Memory B cell (primary cell): ENCODE data around the gene OPCML.

Source experiments
- ATAC-seq: fragments of 150-1000 bp; cut with Tn5 transposase; 2 replicates; pipeline ENCODE4 v1.10.0; 2021; ENCODE audit warnings: low read depth, mild to moderate bottlenecking, moderate library complexity
- DNase-seq, 2 donors: peaks; one replicate each; pipeline ENCODE4 v3.0.0; 2022; ENCODE audit warnings: low spot score in 2 of 2
- H3K27ac Mint-ChIP-seq: one replicate; pipeline ENCODE4 v1.8.0; 2022; ENCODE audit warnings: mild to moderate bottlenecking, moderate library complexity, mixed read lengths
- H3K27me3 Mint-ChIP-seq: one replicate; pipeline ENCODE4 v1.8.0; 2022; ENCODE audit warnings: mixed read lengths
- H3K36me3 Mint-ChIP-seq: one replicate; pipeline ENCODE4 v1.8.0; 2022; ENCODE audit warnings: mild to moderate bottlenecking, mixed read lengths
- H3K4me1 Mint-ChIP-seq: one replicate; pipeline ENCODE4 v1.8.0; 2022; ENCODE audit warnings: mixed read lengths
- H3K4me3 Mint-ChIP-seq: one replicate; pipeline ENCODE4 v1.8.0; 2022; ENCODE audit warnings: mild to moderate bottlenecking, moderate library complexity, mixed read lengths
- H3K9me3 Mint-ChIP-seq: one replicate; pipeline ENCODE4 v1.8.0; 2022; ENCODE audit warnings: mixed read lengths

The OPCML gene

DNA sequence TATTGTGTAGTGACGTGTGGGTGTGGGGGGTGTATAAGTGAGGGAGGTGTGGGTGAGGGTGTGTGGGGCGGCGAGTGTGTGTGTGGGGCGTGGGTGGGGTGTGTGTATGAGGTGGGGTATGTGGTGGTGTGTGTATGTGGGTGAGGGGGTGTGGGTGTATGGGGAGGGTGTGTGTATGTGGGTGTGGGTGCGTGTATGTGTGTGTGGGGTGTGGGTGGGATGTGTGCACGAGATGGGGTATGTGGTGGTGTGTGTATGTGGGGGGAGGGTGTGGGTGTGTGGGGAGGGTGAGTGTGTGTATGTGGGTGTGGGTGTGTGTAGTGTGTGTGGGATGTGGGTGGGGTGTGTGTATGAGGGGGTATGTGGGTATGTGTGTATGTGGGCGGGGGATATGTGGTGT is 205.5 kb downstream of the OPCML start:
- no peak overlapping the region for H3K4me3 Mint-ChIP-seq
- DNase-seq, result no peak
- H3K27ac Mint-ChIP-seq, result no peak overlapping the region
- no peak for ATAC-seq
- peaks cover 1% of the 10 kb centered on the region for H3K9me3 Mint-ChIP-seq
- H3K36me3 Mint-ChIP-seq, result no peaks in the 10 kb centered on the region
- H3K27me3 Mint-ChIP-seq, result peaks cover 1% of the 10 kb centered on the region
- H3K4me1 Mint-ChIP-seq, result no peaks in the 10 kb centered on the region

DNA sequence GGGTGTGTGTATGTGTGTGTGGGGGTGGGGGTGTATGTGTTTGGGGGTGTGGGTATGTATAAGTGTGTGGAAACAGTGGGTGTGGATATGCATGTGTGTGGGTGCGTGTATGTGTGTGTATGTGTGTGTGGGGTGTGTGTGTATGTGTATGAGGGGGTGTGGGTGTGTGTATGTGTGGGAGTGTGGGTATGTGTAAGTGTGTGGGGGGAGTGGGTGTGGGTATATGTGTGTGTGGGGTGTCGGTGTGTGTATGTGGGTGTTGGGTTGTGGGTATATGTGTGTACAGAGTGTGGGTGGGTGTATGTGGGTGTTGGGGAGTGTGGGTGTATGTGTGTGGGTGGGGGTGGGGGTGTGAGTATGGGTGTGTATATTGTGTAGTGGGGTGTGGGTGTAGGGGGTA is 206.0 kb downstream of the OPCML start:
- peaks cover 1% of the 10 kb centered on the region for H3K9me3 Mint-ChIP-seq
- ATAC-seq, result no peak
- H3K27me3 Mint-ChIP-seq, result peaks cover 1% of the 10 kb centered on the region
- DNase-seq, result no peak
- H3K36me3 Mint-ChIP-seq, result no peaks in the 10 kb centered on the region
- no peak overlapping the region for H3K27ac Mint-ChIP-seq
- H3K4me1 Mint-ChIP-seq, result no peaks in the 10 kb centered on the region
- H3K4me3 Mint-ChIP-seq, result no peak overlapping the region

GRCh38 chr11:133325711-133326110 is 206.6 kb downstream of the OPCML start:
- H3K36me3 Mint-ChIP-seq, result no peaks in the 10 kb centered on the region
- no peak overlapping the region for H3K4me3 Mint-ChIP-seq
- H3K27ac Mint-ChIP-seq, result no peak overlapping the region
- H3K9me3 Mint-ChIP-seq, result peaks cover 1% of the 10 kb centered on the region
- no peak for ATAC-seq
- no peaks in the 10 kb centered on the region for H3K4me1 Mint-ChIP-seq
- peaks cover 1% of the 10 kb centered on the region for H3K27me3 Mint-ChIP-seq
- no peak for DNase-seq

DNA sequence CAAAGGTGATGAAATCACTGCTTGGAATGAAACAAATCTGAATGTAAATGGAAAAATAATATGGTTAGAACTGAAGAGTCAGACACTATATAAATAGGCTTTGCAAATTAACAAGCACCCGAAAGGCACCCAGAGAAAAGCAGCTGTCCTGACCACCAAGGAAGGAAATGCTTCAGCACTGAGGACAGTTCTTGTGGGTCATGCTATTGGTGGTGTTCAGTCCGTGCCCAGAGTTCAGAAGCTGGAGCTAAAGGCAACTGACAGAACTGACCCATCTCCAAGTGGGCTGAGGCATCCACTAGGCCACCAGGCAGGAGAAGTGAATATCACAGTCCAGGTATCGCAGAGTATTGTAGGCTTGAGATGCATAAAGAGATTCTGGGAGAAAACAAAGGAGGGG is 208.9 kb downstream of the OPCML start:
- H3K4me3 Mint-ChIP-seq, result no peak overlapping the region
- H3K4me1 Mint-ChIP-seq, result no peaks in the 10 kb centered on the region
- no peaks in the 10 kb centered on the region for H3K36me3 Mint-ChIP-seq
- H3K27me3 Mint-ChIP-seq, result peaks cover 1% of the 10 kb centered on the region
- H3K9me3 Mint-ChIP-seq, result peaks cover 1% of the 10 kb centered on the region
- H3K27ac Mint-ChIP-seq, result no peak overlapping the region
- ATAC-seq, result no peak
- no peak for DNase-seq

- H3K9me3 Mint-ChIP-seq, result no peaks in the 10 kb centered on the region
- ATAC-seq, result no peak
Measured at GRCh38 chr11:133318221-133318620, 214.1 kb downstream of the OPCML start.

DNA sequence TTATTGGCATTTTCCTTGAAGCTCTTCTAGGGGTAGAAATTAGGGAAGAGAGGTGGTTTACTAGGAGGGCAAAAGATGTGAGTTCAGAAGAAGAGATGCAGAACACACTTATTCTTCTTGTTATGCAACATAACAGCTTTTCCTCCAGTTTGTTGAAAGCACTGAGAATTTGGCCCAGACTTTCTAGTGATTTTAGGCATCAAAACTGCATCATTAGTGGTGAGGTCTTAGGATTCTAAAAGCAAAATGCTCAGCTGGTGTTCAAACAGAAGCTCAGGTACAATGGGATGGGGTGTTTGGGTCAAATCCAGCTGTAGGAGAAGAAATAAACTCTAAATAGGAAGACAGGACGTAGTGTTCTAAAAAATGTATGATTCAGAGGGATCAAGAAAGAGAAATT is 221.1 kb downstream of the OPCML start:
- Mint-ChIP-seq H3K4me3 (no peak overlapping the region), H3K27me3 (no peaks in the 10 kb centered on the region), H3K4me1 (no peaks in the 10 kb centered on the region), H3K27ac (no peak overlapping the region), H3K9me3 (peaks cover 13% of the 10 kb centered on the region), H3K36me3 (no peaks in the 10 kb centered on the region)
- DNase-seq, result no peak
- ATAC-seq, result no peak

More at GRCh38 chr11:133318221-133318620, 214.1 kb downstream of the OPCML start:
- Mint-ChIP-seq H3K27ac (no peak overlapping the region), H3K27me3 (no peaks in the 10 kb centered on the region), H3K4me3 (no peak overlapping the region), H3K4me1 (no peaks in the 10 kb centered on the region), H3K36me3 (no peaks in the 10 kb centered on the region)
- no peak for DNase-seq

- DNase-seq (no peak), ATAC-seq (no peak)
- no peak overlapping the region for H3K27ac Mint-ChIP-seq
- H3K4me3 Mint-ChIP-seq, result no peak overlapping the region
- no peaks in the 10 kb centered on the region for H3K4me1 Mint-ChIP-seq
- H3K36me3 Mint-ChIP-seq, result no peaks in the 10 kb centered on the region
- no peaks in the 10 kb centered on the region for H3K27me3 Mint-ChIP-seq
- peaks cover 16% of the 10 kb centered on the region for H3K9me3 Mint-ChIP-seq
Measured at GRCh38 chr11:133306019-133306418, 226.3 kb downstream of the OPCML start.

- no peak for DNase-seq
- Mint-ChIP-seq H3K4me3 (no peak overlapping the region), H3K27me3 (no peaks in the 10 kb centered on the region), H3K9me3 (peaks cover 19% of the 10 kb centered on the region), H3K27ac (no peak overlapping the region), H3K36me3 (no peaks in the 10 kb centered on the region), H3K4me1 (no peaks in the 10 kb centered on the region)
- ATAC-seq, result no peak
Measured at GRCh38 chr11:133305208-133305956, 226.9 kb downstream of the OPCML start.

DNA sequence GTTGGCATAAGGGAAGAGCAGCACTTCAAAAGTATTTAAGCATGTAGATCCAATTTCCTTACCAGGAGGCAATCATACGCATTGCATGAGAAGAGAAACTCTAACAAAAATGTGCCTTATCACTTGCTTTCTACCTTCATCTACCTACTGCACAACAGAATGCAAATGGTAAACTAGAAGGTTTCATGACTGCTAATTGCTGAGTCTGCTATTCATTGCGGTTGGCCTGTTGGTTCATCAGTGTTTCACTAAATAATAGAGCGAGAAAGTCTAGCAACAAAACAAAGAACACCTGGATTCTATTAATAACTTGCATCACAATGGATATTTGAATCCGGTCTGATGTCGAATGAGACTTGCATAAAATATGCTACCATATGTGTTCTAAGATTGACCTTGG is 229.0 kb downstream of the OPCML start:
- DNase-seq (no peak), ATAC-seq (no peak)
- H3K36me3 Mint-ChIP-seq, result no peaks in the 10 kb centered on the region
- no peak overlapping the region for H3K4me3 Mint-ChIP-seq
- no peaks in the 10 kb centered on the region for H3K4me1 Mint-ChIP-seq
- peaks cover 10% of the 10 kb centered on the region for H3K9me3 Mint-ChIP-seq
- H3K27me3 Mint-ChIP-seq, result no peaks in the 10 kb centered on the region
- H3K27ac Mint-ChIP-seq, result no peak overlapping the region

DNA sequence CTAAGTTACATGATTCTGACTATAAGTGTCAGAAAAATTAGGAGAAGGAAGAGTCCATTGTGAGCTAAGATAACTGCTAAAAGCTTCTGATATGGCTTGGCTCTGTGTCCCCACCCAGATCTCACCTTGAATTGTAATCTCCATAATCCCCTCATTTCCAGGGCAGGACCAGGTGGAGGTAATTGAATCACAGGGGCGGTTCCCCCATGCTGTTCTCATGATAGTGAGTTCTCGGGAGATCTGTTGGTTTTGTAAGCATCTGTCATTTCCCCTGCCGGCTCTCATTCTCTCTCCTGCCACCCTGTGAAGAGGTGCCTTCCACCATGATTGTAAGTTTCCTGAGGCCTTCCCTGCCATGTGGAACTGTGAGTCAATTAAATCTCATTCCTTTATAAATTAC is 230.2 kb downstream of the OPCML start:
- ATAC-seq, result no peak
- H3K27ac Mint-ChIP-seq, result no peak overlapping the region
- H3K27me3 Mint-ChIP-seq, result no peaks in the 10 kb centered on the region
- H3K9me3 Mint-ChIP-seq, result peaks cover 13% of the 10 kb centered on the region
- DNase-seq, result no peak
- no peaks in the 10 kb centered on the region for H3K36me3 Mint-ChIP-seq
- no peaks in the 10 kb centered on the region for H3K4me1 Mint-ChIP-seq
- no peak overlapping the region for H3K4me3 Mint-ChIP-seq

- Mint-ChIP-seq H3K36me3 (no peaks in the 10 kb centered on the region), H3K27me3 (no peaks in the 10 kb centered on the region), H3K4me3 (no peak overlapping the region), H3K4me1 (no peaks in the 10 kb centered on the region), H3K27ac (no peak overlapping the region), H3K9me3 (peaks cover 11% of the 10 kb centered on the region)
- ATAC-seq (no peak), DNase-seq (no peak)
Measured at GRCh38 chr11:133300666-133301065, 231.6 kb downstream of the OPCML start.

DNA sequence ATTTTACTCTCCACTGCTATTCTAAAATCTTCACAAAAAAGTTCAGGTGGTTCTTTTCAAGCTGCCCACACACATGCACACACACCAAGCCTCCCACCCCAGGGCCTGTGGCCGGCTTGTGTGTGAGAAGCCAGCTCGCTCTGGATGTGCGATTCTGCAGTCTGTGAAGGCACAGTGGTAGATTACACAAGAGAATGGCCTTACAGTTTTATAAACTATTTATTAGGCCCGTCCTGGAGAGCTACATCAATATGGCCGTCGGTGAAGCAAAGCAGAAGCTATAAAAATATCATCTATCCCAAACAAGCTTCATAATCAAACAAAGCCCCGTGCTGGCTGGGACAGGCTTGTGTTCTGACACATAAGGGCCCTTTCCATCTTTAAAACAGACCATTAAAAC is 240.5 kb downstream of the OPCML start:
- Mint-ChIP-seq H3K27me3 (peaks cover 1% of the 10 kb centered on the region), H3K9me3 (no peaks in the 10 kb centered on the region), H3K4me3 (no peak overlapping the region), H3K27ac (no peak overlapping the region), H3K4me1 (no peaks in the 10 kb centered on the region), H3K36me3 (no peaks in the 10 kb centered on the region)
- no peak for DNase-seq
- no peak for ATAC-seq

GRCh38 chr11:133285359-133285758 is 246.9 kb downstream of the OPCML start:
- ATAC-seq (no peak), DNase-seq (no peak)
- Mint-ChIP-seq H3K9me3 (peaks cover 2% of the 10 kb centered on the region), H3K36me3 (no peaks in the 10 kb centered on the region), H3K27me3 (peaks cover 1% of the 10 kb centered on the region), H3K27ac (no peak overlapping the region), H3K4me3 (no peak overlapping the region), H3K4me1 (no peaks in the 10 kb centered on the region)

GRCh38 chr11:133284156-133284555 is 248.1 kb downstream of the OPCML start:
- no peak overlapping the region for H3K4me3 Mint-ChIP-seq
- ATAC-seq, result no peak
- H3K9me3 Mint-ChIP-seq, result peaks cover 2% of the 10 kb centered on the region
- H3K4me1 Mint-ChIP-seq, result no peaks in the 10 kb centered on the region
- no peak for DNase-seq
- no peaks in the 10 kb centered on the region for H3K36me3 Mint-ChIP-seq
- peaks cover 1% of the 10 kb centered on the region for H3K27me3 Mint-ChIP-seq
- H3K27ac Mint-ChIP-seq, result no peak overlapping the region

GRCh38 chr11:133277886-133278285 is 254.4 kb downstream of the OPCML start:
- H3K27me3 Mint-ChIP-seq, result peaks cover 2% of the 10 kb centered on the region
- no peak overlapping the region for H3K27ac Mint-ChIP-seq
- H3K4me3 Mint-ChIP-seq, result no peak overlapping the region
- DNase-seq, result no peak
- H3K4me1 Mint-ChIP-seq, result no peaks in the 10 kb centered on the region
- ATAC-seq, result no peak
- H3K9me3 Mint-ChIP-seq, result no peaks in the 10 kb centered on the region
- no peaks in the 10 kb centered on the region for H3K36me3 Mint-ChIP-seq
